ENCODE measurements around the gene SEC62. TPM values are rescaled to one million over a fixed set of nuclear protein-coding genes. Genes with fewer than 3 reads are reported as not detected.

Gene SEC62
- total RNA-seq, 4 donors from 2014 or later: 75.9 to 88.8 (median 82.4) TPM

DNA sequence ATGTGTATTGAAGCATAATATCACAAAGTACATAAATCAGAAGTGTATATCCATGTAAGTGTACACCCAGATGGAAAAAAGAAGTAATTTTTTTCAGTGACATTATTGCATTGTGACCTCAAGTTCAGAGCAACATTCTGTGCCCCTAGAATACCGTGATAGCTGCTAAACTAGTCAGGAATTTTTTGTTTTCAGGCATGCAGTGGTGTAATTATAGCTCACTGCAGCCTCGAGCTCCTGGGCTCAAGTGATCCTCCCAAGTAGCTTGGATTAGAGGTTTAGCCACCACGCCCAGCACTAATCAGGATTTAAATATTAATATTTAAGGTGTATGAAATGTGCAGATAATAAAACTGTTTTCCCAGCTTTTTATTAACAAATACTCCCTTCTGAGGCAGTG, 25.5 kb downstream of the SEC62 start:
- TF ChIP-seq EP300 (IDR thresholded peaks at IDR 0.05): no peak
- TF ChIP-seq, protein P1, sequence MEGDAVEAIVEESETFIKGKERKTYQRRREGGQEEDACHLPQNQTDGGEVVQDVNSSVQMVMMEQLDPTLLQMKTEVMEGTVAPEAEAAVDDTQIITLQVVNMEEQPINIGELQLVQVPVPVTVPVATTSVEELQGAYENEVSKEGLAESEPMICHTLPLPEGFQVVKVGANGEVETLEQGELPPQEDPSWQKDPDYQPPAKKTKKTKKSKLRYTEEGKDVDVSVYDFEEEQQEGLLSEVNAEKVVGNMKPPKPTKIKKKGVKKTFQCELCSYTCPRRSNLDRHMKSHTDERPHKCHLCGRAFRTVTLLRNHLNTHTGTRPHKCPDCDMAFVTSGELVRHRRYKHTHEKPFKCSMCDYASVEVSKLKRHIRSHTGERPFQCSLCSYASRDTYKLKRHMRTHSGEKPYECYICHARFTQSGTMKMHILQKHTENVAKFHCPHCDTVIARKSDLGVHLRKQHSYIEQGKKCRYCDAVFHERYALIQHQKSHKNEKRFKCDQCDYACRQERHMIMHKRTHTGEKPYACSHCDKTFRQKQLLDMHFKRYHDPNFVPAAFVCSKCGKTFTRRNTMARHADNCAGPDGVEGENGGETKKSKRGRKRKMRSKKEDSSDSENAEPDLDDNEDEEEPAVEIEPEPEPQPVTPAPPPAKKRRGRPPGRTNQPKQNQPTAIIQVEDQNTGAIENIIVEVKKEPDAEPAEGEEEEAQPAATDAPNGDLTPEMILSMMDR (IDR thresholded peaks at IDR 0.05): no peak
- no peak for TF ChIP-seq POLR2AphosphoS5 (IDR thresholded peaks at IDR 0.05)
- no peak for TF ChIP-seq POLR2A (IDR thresholded peaks at IDR 0.05)
- no peaks in the 10 kb centered on the region for H3K27me3 ChIP-seq
- peaks cover 0 to 11% (median 0%) of the 10 kb centered on the region in 3 donors for H3K4me1 ChIP-seq
- H3K9me3 ChIP-seq: no peaks in the 10 kb centered on the region
- no peak overlapping the region for H3K27ac ChIP-seq
- H3K36me3 ChIP-seq: peaks cover 0 to 88% of the 10 kb centered on the region in 2 donors
- 49 to 52% methylated on average over 3 of the region's 3 CpGs for WGBS, 2 donors (ENCODE audit: low coverage in 1 of 2)
- no peak for ATAC-seq
- H3K4me3 ChIP-seq: no peak overlapping the region

GRCh38 chr3:169992781-169993180, 26.2 kb downstream of the SEC62 start:
- TF ChIP-seq, protein P1 (IDR thresholded peaks at IDR 0.05): no peak
- TF ChIP-seq EP300 (IDR thresholded peaks at IDR 0.05): no peak
- no peak for TF ChIP-seq POLR2A (IDR thresholded peaks at IDR 0.05)
- no peak for TF ChIP-seq POLR2AphosphoS5 (IDR thresholded peaks at IDR 0.05)
- H3K9me3 ChIP-seq: no peaks in the 10 kb centered on the region
- no peaks in the 10 kb centered on the region for H3K27me3 ChIP-seq
- no peak for ATAC-seq
- H3K36me3 ChIP-seq: peaks cover 0 to 86% of the 10 kb centered on the region in 2 donors
- peaks cover 0 to 11% (median 0%) of the 10 kb centered on the region in 3 donors for H3K4me1 ChIP-seq
- 72 to 83% methylated on average over 4 to 5 of the region's 5 CpGs for WGBS, 2 donors (ENCODE audit: low coverage in 1 of 2)
- H3K4me3 ChIP-seq: no peak overlapping the region
- no peak overlapping the region for H3K27ac ChIP-seq

GRCh38 chr3:169993761-169994160, 27.2 kb downstream of the SEC62 start:
- no peaks in the 10 kb centered on the region for H3K9me3 ChIP-seq
- TF ChIP-seq, protein P1 (IDR thresholded peaks at IDR 0.05): no peak
- TF ChIP-seq POLR2AphosphoS5 (IDR thresholded peaks at IDR 0.05) (no peak), EP300 (IDR thresholded peaks at IDR 0.05) (no peak), POLR2A (IDR thresholded peaks at IDR 0.05) (no peak)
- WGBS, 2 donors (ENCODE audit: low coverage in 1 of 2): 69 to 82% methylated on average over 3 of the region's 3 CpGs
- no peak for ATAC-seq
- H3K36me3 ChIP-seq: peaks cover 0 to 80% of the 10 kb centered on the region in 2 donors
- peaks cover 0 to 11% (median 0%) of the 10 kb centered on the region in 3 donors for H3K4me1 ChIP-seq
- no peak overlapping the region for H3K27ac ChIP-seq
- no peaks in the 10 kb centered on the region for H3K27me3 ChIP-seq
- H3K4me3 ChIP-seq: no peak overlapping the region

- no peak overlapping the region for H3K4me3 ChIP-seq
- H3K4me1 ChIP-seq: peaks cover 0 to 11% (median 0%) of the 10 kb centered on the region in 3 donors
- no peaks in the 10 kb centered on the region for H3K9me3 ChIP-seq
- TF ChIP-seq EP300 (IDR thresholded peaks at IDR 0.05): no peak
- WGBS, 2 donors (ENCODE audit: low coverage in 1 of 2): 94 to 100% methylated on average over 2 of the region's 2 CpGs
- ATAC-seq: no peak
- no peaks in the 10 kb centered on the region for H3K27me3 ChIP-seq
- H3K27ac ChIP-seq: no peak overlapping the region
- peaks cover 0 to 69% of the 10 kb centered on the region in 2 donors for H3K36me3 ChIP-seq
Measured at GRCh38 chr3:169996063-169996462, 29.5 kb downstream of the SEC62 start.

DNA sequence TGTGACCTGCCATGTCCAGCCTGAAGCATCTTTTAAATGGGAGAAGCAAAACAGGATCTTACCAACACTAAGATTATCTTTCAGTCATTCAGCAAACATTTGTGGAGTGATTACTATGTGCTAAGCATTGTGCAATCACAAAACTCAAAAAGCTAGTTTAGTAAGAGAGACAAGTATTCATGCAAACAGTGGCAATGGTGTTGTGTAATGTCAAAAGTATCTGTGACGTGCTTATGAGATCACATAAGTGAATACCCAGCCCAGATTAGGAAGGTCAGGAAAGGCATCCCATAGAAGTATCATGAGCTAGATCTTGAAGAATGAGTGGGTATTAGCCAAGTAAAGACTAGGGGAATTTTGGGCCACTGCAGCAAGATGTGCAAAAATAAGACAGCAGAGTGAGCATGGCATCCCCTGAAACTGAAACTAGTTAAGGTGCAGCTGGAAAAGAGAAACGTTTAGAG, 32.1 kb downstream of the SEC62 start:
- 49 to 53% methylated on average over 2 of the region's 2 CpGs for WGBS, 2 donors (ENCODE audit: low coverage in 1 of 2)
- H3K36me3 ChIP-seq: peaks cover 0 to 42% of the 10 kb centered on the region in 2 donors
- no peak overlapping the region for H3K27ac ChIP-seq
- peaks cover 0 to 7% (median 0%) of the 10 kb centered on the region in 3 donors for H3K4me1 ChIP-seq
- no peaks in the 10 kb centered on the region for H3K27me3 ChIP-seq
- no peak overlapping the region for H3K4me3 ChIP-seq
- no peaks in the 10 kb centered on the region for H3K9me3 ChIP-seq
- no peak for ATAC-seq
- no peak for TF ChIP-seq POLR2A (IDR thresholded peaks at IDR 0.05)
- TF ChIP-seq POLR2AphosphoS5 (IDR thresholded peaks at IDR 0.05): no peak
- TF ChIP-seq EP300 (IDR thresholded peaks at IDR 0.05): no peak
- TF ChIP-seq, protein P1 (IDR thresholded peaks at IDR 0.05): no peak
